SU-DHL-6 (cell line): ENCODE data around the gene ZHX3.

Source experiments
- H2AFZ ChIP-seq: fragments of 200-600 bp; sonication (generic); 2 replicates; pipeline ENCODE4 v1.6.1; 2014; ENCODE audit warnings: low read depth, mild to moderate bottlenecking, moderate library complexity, mixed read lengths, antibody characterized with exemption, low read length; ENCODE audit not compliant: severe bottlenecking
- H3F3A ChIP-seq: fragments of 200-600 bp; shearing (Covaris generic); 2 replicates; pipeline ENCODE4 v1.6.0; 2016; ENCODE audit warnings: antibody characterized with exemption, mild to moderate bottlenecking; ENCODE audit not compliant: insufficient read depth
- H3K27ac ChIP-seq: fragments of 200-600 bp; sonication (generic); 2 replicates; pipeline ENCODE4 v1.5.1; 2016; ENCODE audit warnings: low read depth, mild to moderate bottlenecking, low read length, moderate library complexity, mixed read lengths
- H3K27me3 ChIP-seq: fragments of 200-600 bp; sonication (generic), shearing (Covaris generic); 2 replicates; pipeline ENCODE4 v1.6.0; 2014; ENCODE audit warnings: mild to moderate bottlenecking, low read length
- H3K36me3 ChIP-seq: fragments of 200-600 bp; sonication (generic); 2 replicates; pipeline ENCODE4 v1.6.1; 2014; ENCODE audit warnings: mild to moderate bottlenecking, low read length, mixed read lengths
- H3K4me2 ChIP-seq: fragments of 300-600, 200-600 bp; shearing (Covaris generic), sonication (generic); 2 replicates; pipeline ENCODE4 v1.6.0; 2014; ENCODE audit warnings: low read length, low read depth, mild to moderate bottlenecking; ENCODE audit not compliant: poor library complexity, severe bottlenecking
- H3K4me3 ChIP-seq: fragments of 200-600 bp; sonication (generic); 2 replicates; pipeline ENCODE4 v1.5.1; 2014; ENCODE audit warnings: antibody characterized with exemption, low read length, mild to moderate bottlenecking, mixed read lengths; ENCODE audit not compliant: insufficient read depth, poor library complexity, severe bottlenecking
- H3K79me2 ChIP-seq: fragments of 200-600 bp; sonication (generic); 2 replicates; pipeline ENCODE4 v1.6.1; 2014; ENCODE audit warnings: mild to moderate bottlenecking, low read length, moderate library complexity; ENCODE audit not compliant: insufficient read depth
- H3K9ac ChIP-seq: fragments of 200-600 bp; sonication (generic); 2 replicates; pipeline ENCODE4 v1.7.0; 2014; ENCODE audit warnings: mild to moderate bottlenecking, low read length
- H3K9me2 ChIP-seq: fragments of 200-600 bp; sonication (generic); replicated peaks from 2 replicates; pipeline ENCODE4 v1.6.1; 2014; ENCODE audit warnings: low read length; ENCODE audit not compliant: insufficient read depth
- H3K9me3 ChIP-seq: fragments of 200-600 bp; sonication (generic); 2 replicates; pipeline ENCODE4 v1.6.1; 2014; ENCODE audit warnings: low read length, mixed read lengths; ENCODE audit not compliant: insufficient read depth
- H4K20me1 ChIP-seq: fragments of 200-600 bp; sonication (generic); 2 replicates; pipeline ENCODE4 v1.6.1; 2014; ENCODE audit warnings: low read depth, mild to moderate bottlenecking, antibody characterized with exemption, low read length, moderate library complexity, mixed read lengths
- CTCF ChIP-seq: fragments of 200-600 bp; sonication (generic); IDR thresholded peaks from one replicate; pipeline ENCODE4 v1.5.1; 2017; ENCODE audit warnings: antibody characterized with exemption, mild to moderate bottlenecking, low read length, moderate library complexity; ENCODE audit not compliant: insufficient read depth, poor library complexity, severe bottlenecking
- EZH2phosphoT487 ChIP-seq: fragments of 200-600 bp; sonication (generic), shearing (Covaris generic); conservative IDR thresholded peaks from 2 replicates; pipeline ENCODE4 v1.6.1; 2018; ENCODE audit warnings: mild to moderate bottlenecking, antibody characterized with exemption, low read length, moderate library complexity, mixed read lengths

The ZHX3 gene

GRCh38 chr20:41137614-41138474 lies 179.7 kb downstream of the ZHX3 start:
- H2AFZ ChIP-seq = peak overlapping the region; percentile 67
- no peaks in the 10 kb centered on the region for H3K27me3 ChIP-seq
- H3K36me3 ChIP-seq = no peaks in the 10 kb centered on the region
- peak overlapping the region; percentile 80 for H3K9ac ChIP-seq
- TF ChIP-seq EZH2phosphoT487 (no peak), CTCF (no peak)
- H3F3A ChIP-seq = 0 out of 2 replicates have a peak, but pooled peaks cover 5% of the 10 kb centered on the region
- H4K20me1 ChIP-seq = no peaks in the 10 kb centered on the region; the same call in 1 of the 2 replicates
- peak overlapping the region; percentile 50 for H3K27ac ChIP-seq
- peak overlapping the region; percentile 75 for H3K4me2 ChIP-seq
- no peaks in the 10 kb centered on the region for H3K9me2 ChIP-seq
- H3K79me2 ChIP-seq = peaks cover 46% of the 10 kb centered on the region
- H3K4me3 ChIP-seq = peak overlapping the region; percentile 72
- no peaks in the 10 kb centered on the region for H3K9me3 ChIP-seq

GRCh38 chr20:41136680-41137613 lies 180.6 kb downstream of the ZHX3 start, which contains the start of gene PLCG1:
PLCG1 (plus strand) TSS chr20:41137543; CDS start chr20:41137642, 99 bp downstream.
- peak within 1 kb of the TSS; percentile 72 for H3K4me3 ChIP-seq
- H3K9me2 ChIP-seq = no peaks in the 10 kb centered on the region
- no peak for TF ChIP-seq CTCF
- no peak for TF ChIP-seq EZH2phosphoT487
- H3K79me2 ChIP-seq = peaks cover 37% of the 10 kb centered on the region
- no peaks in the 10 kb centered on the region for H3K36me3 ChIP-seq
- H3K27me3 ChIP-seq = no peaks in the 10 kb centered on the region
- peak within 1 kb of the TSS; percentile 50 for H3K27ac ChIP-seq
- H2AFZ ChIP-seq = peak within 1 kb of the TSS; percentile 79
- H3K9me3 ChIP-seq = no peaks in the 10 kb centered on the region
- H3K9ac ChIP-seq = peak within 1 kb of the TSS; percentile 80
- H4K20me1 ChIP-seq = no peaks in the 10 kb centered on the region; the same call in 1 of the 2 replicates
- H3K4me2 ChIP-seq = peak within 1 kb of the TSS; percentile 75
- H3F3A ChIP-seq = peaks cover 5% of the 10 kb centered on the region; the same call in 1 of the 2 replicates

- H3K27ac ChIP-seq = no peak overlapping the region
Observed at GRCh38 chr20:41135888-41136679, 181.4 kb downstream of the ZHX3 start.

More at GRCh38 chr20:41135888-41136679, 181.4 kb downstream of the ZHX3 start:
- H3K9ac ChIP-seq = peak overlapping the region; percentile 80
- peak overlapping the region; percentile 75 for H3K4me2 ChIP-seq
- H3K79me2 ChIP-seq = peaks cover 29% of the 10 kb centered on the region
- H3K9me3 ChIP-seq = no peaks in the 10 kb centered on the region
- no peaks in the 10 kb centered on the region for H3K9me2 ChIP-seq
- H3K36me3 ChIP-seq = no peaks in the 10 kb centered on the region
- peaks cover 8% of the 10 kb centered on the region; the same call in 1 of the 2 replicates for H3F3A ChIP-seq
- H4K20me1 ChIP-seq = no peaks in the 10 kb centered on the region
- H2AFZ ChIP-seq = peak overlapping the region; percentile 79
- peak overlapping the region; percentile 72 for H3K4me3 ChIP-seq
- no peaks in the 10 kb centered on the region for H3K27me3 ChIP-seq
- TF ChIP-seq CTCF (no peak), EZH2phosphoT487 (no peak)
